HG03520 (cell line): Measurements from ENCODE around the gene SLC35F2.
"Not testable (repeated sequence)": the region's sequence is repeated elsewhere in the genome, so short reads cannot be mapped to it uniquely, and the experiment has no call there.

Source experiments
- ATAC-seq: cut with Tn5 transposase; IDR thresholded peaks from one replicate; pipeline ENCODE4 v1.9.1; 2021; ENCODE audit warnings: mild to moderate bottlenecking, moderate library complexity; ENCODE audit not compliant: unreplicated experiment

The SLC35F2 gene

GRCh38 chr11:107842412-107843100 is 16.0 kb downstream of the SLC35F2 start:
- no peak for ATAC-seq

GRCh38 chr11:107840129-107840484 is 18.5 kb downstream of the SLC35F2 start:
- ATAC-seq = peak; percentile 21

DNA sequence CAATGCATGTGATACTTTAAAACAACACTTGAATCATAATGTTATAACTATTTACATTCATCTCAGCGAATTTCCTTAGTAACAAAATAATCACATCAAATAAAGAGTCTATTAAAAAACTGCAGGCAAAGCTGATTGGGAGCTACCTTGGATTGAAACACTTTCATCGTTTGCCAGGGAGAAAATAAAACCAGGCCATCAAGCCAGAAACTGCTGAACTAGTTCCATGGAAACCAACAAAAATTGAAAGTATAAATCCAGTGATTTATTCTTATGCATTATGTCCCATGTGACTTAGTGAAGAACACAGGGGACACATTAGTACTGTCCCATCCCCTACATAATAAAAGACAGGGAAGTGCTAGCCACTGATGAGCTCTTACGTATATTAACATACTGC is 21.7 kb downstream of the SLC35F2 start:
- ATAC-seq = no peak

GRCh38 chr11:107834995-107835394 is 23.6 kb downstream of the SLC35F2 start:
- no peak for ATAC-seq

- not testable (repeated sequence) for ATAC-seq
Measured at GRCh38 chr11:107833926-107834325, 24.7 kb downstream of the SLC35F2 start.

- ATAC-seq = no peak
Measured at GRCh38 chr11:107830915-107831540, 27.6 kb downstream of the SLC35F2 start.

GRCh38 chr11:107827041-107827440 is 31.5 kb downstream of the SLC35F2 start:
- ATAC-seq = no peak

GRCh38 chr11:107825875-107826274 is 32.7 kb downstream of the SLC35F2 start:
- no peak for ATAC-seq

DNA sequence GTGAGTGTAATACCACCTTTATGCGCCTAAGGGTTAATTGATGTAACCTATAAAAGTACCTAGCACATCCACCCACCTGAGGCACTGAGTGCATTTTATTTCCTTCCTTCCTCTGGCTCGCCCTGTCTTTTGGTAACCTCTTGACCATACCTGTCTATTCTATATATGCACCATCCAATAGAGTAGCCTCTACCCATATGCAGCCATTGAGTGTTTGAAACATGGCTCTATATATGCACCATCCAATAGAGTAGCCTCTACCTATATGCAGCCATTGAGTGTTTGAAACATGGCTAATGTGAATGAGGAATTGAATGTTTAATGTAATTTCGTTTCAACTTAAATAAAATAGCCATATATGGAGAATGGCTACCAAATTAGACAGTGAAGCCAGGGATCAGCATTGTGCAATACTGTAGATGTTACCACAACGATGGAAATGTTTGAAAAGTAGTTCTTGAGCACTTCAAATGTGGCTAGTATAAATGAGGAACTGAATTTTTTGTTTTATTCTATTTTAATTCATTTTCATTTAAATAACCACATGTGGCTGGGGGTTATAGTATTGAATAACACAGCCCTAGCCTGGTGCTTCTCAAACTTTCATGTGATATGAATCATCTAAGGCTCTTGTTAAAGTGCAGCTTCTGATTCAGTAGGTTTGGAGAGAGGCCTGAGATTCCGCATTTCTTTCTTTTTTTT is 33.8 kb downstream of the SLC35F2 start:
- ATAC-seq = no peak

DNA sequence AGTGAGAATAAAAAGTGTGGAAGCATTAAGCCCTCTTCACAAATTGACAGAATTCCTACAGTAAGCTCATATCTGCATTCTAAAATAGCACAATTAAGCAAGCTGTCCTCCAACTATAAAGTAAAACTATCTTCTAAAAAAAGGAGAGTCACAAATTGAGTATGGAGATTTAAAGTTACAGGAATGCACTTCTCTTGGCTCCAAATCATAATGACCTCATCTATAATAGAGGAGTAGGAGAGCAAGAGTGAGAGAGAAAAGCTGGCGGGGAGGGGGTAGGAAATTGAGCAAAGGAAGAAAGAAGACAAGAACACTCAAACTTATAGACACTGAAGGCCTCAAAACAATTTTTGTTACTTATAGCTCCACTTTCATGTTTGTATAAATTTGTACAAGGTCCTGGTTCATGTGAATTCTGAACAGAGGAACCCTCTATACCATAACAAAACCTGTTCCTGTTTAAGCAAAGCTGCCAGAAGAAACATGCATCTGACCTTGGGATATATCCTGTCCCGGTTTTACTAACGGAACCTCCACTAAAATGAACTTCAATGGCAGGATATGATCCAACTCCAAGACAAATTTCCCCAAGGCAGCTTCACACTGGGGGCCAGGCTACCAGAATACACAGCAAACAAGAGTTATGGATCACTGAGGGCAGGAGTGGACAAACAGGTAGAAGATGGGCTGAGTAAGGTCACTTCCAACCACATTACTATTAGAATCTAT is 37.2 kb downstream of the SLC35F2 start:
- ATAC-seq = no peak

GRCh38 chr11:107819361-107820014 is 39.1 kb downstream of the SLC35F2 start:
- ATAC-seq = no peak

- ATAC-seq = no peak
Measured at GRCh38 chr11:107818491-107818890, 40.1 kb downstream of the SLC35F2 start.

- no peak for ATAC-seq
Measured at GRCh38 chr11:107816028-107816427, 42.6 kb downstream of the SLC35F2 start.

DNA sequence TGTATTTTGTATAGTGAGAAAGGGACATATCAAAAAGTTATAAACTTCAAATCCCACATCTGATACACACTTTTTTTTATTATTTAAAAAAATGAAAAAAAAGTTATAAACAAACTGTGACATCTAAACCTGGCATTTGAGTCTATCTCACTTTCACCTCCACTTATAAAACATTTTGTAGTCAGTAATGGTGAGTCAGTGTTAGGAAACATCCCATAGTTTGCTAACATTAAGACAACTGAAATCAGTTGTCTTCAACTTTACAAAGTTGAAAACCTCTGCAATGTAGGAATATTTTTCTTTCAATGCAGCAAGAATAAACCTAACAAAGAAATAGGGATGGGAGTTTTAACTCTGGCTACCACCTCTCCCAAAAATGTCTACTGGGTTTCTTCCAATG is 47.7 kb downstream of the SLC35F2 start:
- no peak for ATAC-seq

DNA sequence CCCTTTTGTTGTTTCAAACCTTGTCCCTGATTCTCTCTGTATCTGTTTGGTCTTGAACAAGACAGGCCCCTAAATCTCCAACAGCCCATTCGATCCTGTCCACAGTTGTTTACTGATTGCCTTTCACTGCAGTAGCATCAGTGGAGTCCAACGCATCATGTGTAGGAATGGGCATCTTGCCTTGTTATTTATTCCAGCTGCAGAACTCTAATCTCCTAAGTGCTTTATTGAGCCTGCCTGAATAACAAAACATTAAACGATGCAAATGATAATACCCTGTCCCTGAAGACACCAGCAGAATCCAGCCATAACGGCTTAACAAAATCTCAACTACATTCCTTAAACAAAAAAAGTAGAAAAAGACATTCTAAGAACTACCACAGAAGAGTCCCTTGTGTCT is 50.1 kb downstream of the SLC35F2 start:
- ATAC-seq = no peak

GRCh38 chr11:107804971-107805370 is 53.6 kb downstream of the SLC35F2 start:
- no peak for ATAC-seq

DNA sequence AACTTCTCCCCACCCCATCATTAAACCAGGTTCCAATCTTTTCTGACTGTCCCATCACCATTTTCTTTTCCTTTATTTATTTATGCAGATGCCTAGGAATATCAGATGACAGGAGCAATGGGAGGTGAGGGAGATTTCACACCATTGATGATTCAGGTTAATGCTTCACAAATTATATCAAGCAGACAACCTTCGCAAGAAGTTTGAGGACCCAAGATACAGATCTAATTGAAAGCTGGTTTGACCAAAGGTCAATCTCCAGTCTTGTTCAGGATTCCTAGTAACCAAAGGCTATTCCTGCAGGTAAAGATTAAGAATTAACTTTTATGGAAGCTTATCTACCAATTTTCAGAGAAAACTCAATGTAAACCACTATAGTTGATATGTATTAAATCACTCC is 54.4 kb downstream of the SLC35F2 start:
- ATAC-seq = no peak

DNA sequence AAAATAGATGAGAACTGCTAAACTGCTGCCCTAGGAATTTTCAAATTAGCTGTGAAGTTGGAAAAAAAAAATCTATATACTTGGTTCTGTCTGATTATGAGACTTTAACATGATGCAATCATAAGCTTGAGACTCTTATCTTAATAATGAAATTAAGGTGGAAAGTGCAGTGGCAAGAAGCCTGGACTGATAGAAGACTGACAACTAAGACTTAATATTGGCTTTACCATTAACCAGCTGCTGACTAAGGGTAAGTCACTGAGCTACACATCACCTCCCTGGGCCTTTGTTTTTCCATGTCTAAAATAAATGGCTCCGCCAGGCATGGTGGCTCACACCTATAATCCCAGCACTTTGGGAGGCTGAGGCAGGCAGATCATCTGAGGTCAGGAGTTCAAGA is 56.9 kb downstream of the SLC35F2 start:
- ATAC-seq = no peak

- ATAC-seq = peak; percentile 92
Measured at GRCh38 chr11:107799218-107799859, 59.2 kb downstream of the SLC35F2 start.

DNA sequence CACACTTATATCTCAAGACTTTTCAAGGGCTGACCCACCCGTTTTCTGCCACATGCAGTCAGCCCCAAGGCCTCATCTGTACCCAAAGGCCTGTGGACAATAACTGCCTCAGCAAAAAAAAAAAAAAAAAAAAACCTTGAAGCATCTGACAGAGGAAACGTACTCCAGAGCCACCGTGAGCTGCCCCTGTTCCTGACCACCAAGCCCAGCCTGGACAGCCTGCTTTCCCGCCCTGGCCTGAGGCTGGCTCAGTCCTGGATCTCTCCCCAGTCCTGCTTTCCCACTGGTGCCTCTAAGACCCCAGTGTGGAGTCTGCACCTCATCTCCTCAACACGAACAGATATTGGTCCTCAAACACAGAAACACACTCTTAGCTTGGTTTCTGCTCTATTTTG is 66.5 kb downstream of the SLC35F2 start:
- no peak for ATAC-seq
